HepG2 (cell line): ENCODE measurements around the gene S1PR5. TPM values are rescaled to one million over a fixed set of nuclear protein-coding genes. Genes with fewer than 3 reads are reported as not detected.

Experiments used
- ATAC-seq: fragments of 200-7000 bp; cut with Tn5 transposase; 3 replicates; pipeline ENCODE4 v1.9.1; 2020; ENCODE audit warnings: mild to moderate bottlenecking, moderate library complexity
- BruUV-seq: library from RNA; stranded (reverse); fragments of 400-500 nt; replicated peaks from 2 replicates; lab custom pipeline; 2021; lab: Mats Ljungman, UMichigan
- CTCF ChIA-PET: fragments of 300-600 bp; formaldehyde crosslinking; extraction: SDS; loops from one replicate; lab custom pipeline; 2021; ENCODE audit warnings: low total read pairs, inconsistent platforms, low intra/inter-chr PET ratio; lab: Yijun Ruan, JAX
- POLR2A ChIA-PET: fragments of 350-600 bp; sonication (Branson Sonifier 250); formaldehyde crosslinking; loops from one replicate; lab custom pipeline; 2020; ENCODE audit warnings: antibody characterized with exemption, inconsistent platforms; lab: Yijun Ruan, JAX
- DNase-seq: peaks from one replicate; pipeline ENCODE4 v3.0.0-alpha.2; 2015; ENCODE audit warnings: low spot score
- FAIRE-seq: peaks from 3 replicates; lab custom pipeline; 2011; peaks lifted over from hg19 to GRCh38; lab: Jason Lieb, UNC
- H2AFZ ChIP-seq: one replicate; pipeline ENCODE4 v1.6.1; 2011; ENCODE audit warnings: low read length, inconsistent platforms
- H3K27ac ChIP-seq: fragments of 300-600 bp; 3 replicates; pipeline ENCODE4 v1.8.0; 2011; ENCODE audit warnings: mixed run types, mild to moderate bottlenecking, mixed read lengths, low read length, inconsistent platforms; ENCODE audit not compliant: insufficient read depth; ENCODE audit errors: extremely low read length
- H3K27me3 ChIP-seq, 2 experiments: fragments of 200-600 bp in 1 of 2; 2 replicates in 1 of 2; 3 replicates in 1 of 2; pipeline versions ENCODE4 v1.6.0 to v1.8.0; 2011; ENCODE audit warnings: low read length in 2 of 2, mild to moderate bottlenecking in 2 of 2, moderate library complexity in 2 of 2, inconsistent platforms in 1 of 2; ENCODE audit not compliant: insufficient read depth in 2 of 2, control insufficient read depth in 1 of 2
- H3K36me3 ChIP-seq, 2 experiments: fragments of 200-600 bp in 1 of 2; replicated peaks in 1 of 2; 2 replicates in 1 of 2; 3 replicates in 1 of 2; pipeline versions ENCODE4 v1.5.1 to v1.8.0; 2011; ENCODE audit warnings: low read length in 2 of 2, inconsistent platforms in 1 of 2; ENCODE audit not compliant: insufficient read depth in 2 of 2, control insufficient read depth in 1 of 2
- H3K4me1 ChIP-seq: 2 replicates; pipeline ENCODE4 v1.5.1; 2012; ENCODE audit warnings: low read length, inconsistent platforms; ENCODE audit not compliant: insufficient read depth
- H3K4me2 ChIP-seq: 2 replicates; pipeline ENCODE4 v1.6.0; 2011; ENCODE audit warnings: low read depth, low read length, inconsistent platforms
- H3K4me3 ChIP-seq, 3 experiments: fragments of 200-600 bp in 1 of 3; sonication (generic), shearing (Covaris generic) in 1 of 3; replicated peaks in 1 of 3; 2 replicates each; pipeline ENCODE4 v1.5.1; 2011 to 2016; ENCODE audit warnings: low read length in 3 of 3, inconsistent platforms in 2 of 3, low read depth in 2 of 3, mild to moderate bottlenecking in 2 of 3, control low read depth in 1 of 3, mixed read lengths in 1 of 3; ENCODE audit not compliant: insufficient read depth in 1 of 3
- H3K79me2 ChIP-seq: one replicate; pipeline ENCODE4 v1.6.1; 2011; ENCODE audit warnings: low read length, inconsistent platforms; ENCODE audit not compliant: insufficient read depth
- H3K9ac ChIP-seq: 2 replicates; pipeline ENCODE4 v1.6.0; 2011; ENCODE audit warnings: mild to moderate bottlenecking, low read depth, low read length, inconsistent platforms; ENCODE audit not compliant: insufficient read depth
- H3K9me3 ChIP-seq: 2 replicates; pipeline ENCODE4 v1.5.1; 2012; ENCODE audit warnings: mild to moderate bottlenecking, low read length
- H4K20me1 ChIP-seq: 2 replicates; pipeline ENCODE4 v1.6.0; 2011; ENCODE audit warnings: inconsistent platforms, mild to moderate bottlenecking, low read length, moderate library complexity; ENCODE audit not compliant: insufficient read depth
- HNRNPL ChIP-seq: fragments of 200-400 bp; formaldehyde crosslinking; IDR thresholded peaks from 2 replicates; pipeline ENCODE4 v1.6.1; 2017; ENCODE audit warnings: mild to moderate bottlenecking, low read depth, low read length
- ZNF251 ChIP-seq: sonication (generic); formaldehyde crosslinking; IDR thresholded peaks from 2 replicates; pipeline ENCODE4 v1.9.0; 2021; ENCODE audit warnings: mild to moderate bottlenecking, missing genetic modification reagents
- ZNF281 ChIP-seq: sonication (generic); formaldehyde crosslinking; IDR thresholded peaks from 2 replicates; pipeline ENCODE4 v1.4.0; 2020; ENCODE audit warnings: missing genetic modification reagents, borderline replicate concordance
- ZNF777 ChIP-seq: sonication (generic); formaldehyde crosslinking; IDR thresholded peaks from 2 replicates; pipeline ENCODE4 v1.4.0; 2020; ENCODE audit warnings: missing genetic modification reagents
- WGBS: methylation state at CpG from one replicate; pipeline ENCODE4 v1.1.6; 2017; ENCODE audit warnings: low lambda C conversion rate; 5-methylcytosine and 5-hydroxymethylcytosine counted together
- in situ Hi-C: cut with HindIII; loops from 2 replicates; pipeline ENCODE4 v1.10.0; 2017; ENCODE audit warnings: low pct_unique_long_range_greater_than_20kb; ENCODE audit not compliant: extremely low pct_ligation_motif_present
- intact Hi-C: fragments of 100-400 bp; cut with micrococcal nuclease; formaldehyde crosslinking; loops from one replicate; pipeline ENCODE4 v1.10.0; 2022; ENCODE audit not compliant: unreplicated experiment
- polyA plus RNA-seq, 8 experiments: library from polyadenylated mRNA; depleted of rRNA in 3 of 8; stranded (reverse) in 7 of 8; unstranded in 1 of 8; fragments of >200 nt; fragmentation: Illumina TruSeq in 4 of 8; extraction: Trizol in 4 of 8; gene quantifications; 2 replicates each; pipeline versions ENCODE4 v1.2.1 to v1.2.3, GENCODE V29; 2011 to 2016; ENCODE audit warnings: low read depth in 4 of 8, missing spikeins in 1 of 8, mixed read lengths in 1 of 8; ENCODE audit not compliant: insufficient read depth in 1 of 8
- total RNA-seq, 5 experiments: library from RNA; depleted of rRNA; stranded (reverse); fragments of >200 nt; fragmentation: Illumina TruSeq; extraction: Trizol; gene quantifications; 2 replicates each; pipeline ENCODE4 v1.2.3, GENCODE V29; 2016; ENCODE audit warnings: low read depth in 1 of 5

S1PR5 gene
- total and polyA plus RNA-seq, 2 of the 13 experiments (the other 11 are each of a cell fraction or from before 2014, with no cell fraction given): 0.04 TPM; not detected in 1

GRCh38 chr19:10517760-10518443 lies 655 bp upstream of the S1PR5 start:
- no peak for TF ChIP-seq ZNF251
- 0 out of 2 replicates have a peak, but pooled peaks have one; percentile 8 for TF ChIP-seq HNRNPL
- TF ChIP-seq ZNF777 (CRISPR knock-in tag): peak; percentile 84; the same call in 1 of the 2 replicates
- TF ChIP-seq ZNF281 (CRISPR knock-in tag): peak; percentile 27; the same call in 1 of the 2 replicates
- in situ Hi-C loops (no loop called here), intact Hi-C loops (no loop called here)
- H3K9ac ChIP-seq: no peak overlapping the region
- no peaks in the 10 kb centered on the region for H3K36me3 ChIP-seq
- H3K4me3 ChIP-seq: peak overlapping the region; percentile 26 to 66 (median 34); a peak in 5 of 6 replicates
- ChIA-PET CTCF (no interaction called here), POLR2A (no interaction called here)
- 3% methylated on average over 13 of the region's 27 CpGs for WGBS
- H3K4me1 ChIP-seq: peaks cover 48% of the 10 kb centered on the region
- no peak for DNase-seq
- no peaks in the 10 kb centered on the region for H3K9me3 ChIP-seq
- no peak overlapping the region for H2AFZ ChIP-seq
- no peak overlapping the region for H3K27ac ChIP-seq
- H3K79me2 ChIP-seq: no peaks in the 10 kb centered on the region
- H4K20me1 ChIP-seq: no peaks in the 10 kb centered on the region
- peak; percentile 28; the same call in 1 of the 3 replicates for ATAC-seq
- FAIRE-seq: no peak
- H3K27me3 ChIP-seq: peaks cover 15 to 65% of the 10 kb centered on the region in 2 experiments
- peak overlapping the region; percentile 74 for H3K4me2 ChIP-seq
- no TSS peak for BruUV-seq
